Limb (tissue), 2 donors: Measurements from ENCODE around the gene TPM3.
"Not testable (repeated sequence)": the region's sequence is repeated elsewhere in the genome, so short reads cannot be mapped to it uniquely, and the experiment has no call there.

Source experiments
- DNase-seq, 2 donors: peaks; one replicate each; pipeline ENCODE4 v3.0.0-alpha.2; 2016; ENCODE audit errors: extremely low spot score in 2 of 2

TPM3 gene

GRCh38 chr1:154170547-154171222 is 21.2 kb downstream of the TPM3 start:
- DNase-seq, result no peak

- no peak for DNase-seq
Measured at GRCh38 chr1:154167461-154167860, 24.4 kb downstream of the TPM3 start.

- no peak for DNase-seq
Measured at GRCh38 chr1:154166207-154166606, 25.7 kb downstream of the TPM3 start.

GRCh38 chr1:154159554-154159953 is 32.3 kb downstream of the TPM3 start:
- no peak for DNase-seq

- DNase-seq, result no peak
Measured at GRCh38 chr1:154158307-154159125, 33.4 kb downstream of the TPM3 start.

GRCh38 chr1:154157520-154158306 is 34.2 kb downstream of the TPM3 start:
- no peak for DNase-seq

GRCh38 chr1:154155251-154155650 is 36.6 kb downstream of the TPM3 start:
- peak; percentile 13 to 39 for DNase-seq

GRCh38 chr1:154154534-154155191 is 37.2 kb downstream of the TPM3 start, which contains the start of gene NUP210L:
Gene NUP210L, minus strand, starts transcription at chr1:154155073.
- DNase-seq, result peak; percentile 10 to 72

GRCh38 chr1:154154053-154154452 is 37.8 kb downstream of the TPM3 start:
- no peak for DNase-seq

GRCh38 chr1:154151311-154151710 is 40.6 kb downstream of the TPM3 start:
- no peak for DNase-seq

- DNase-seq, result no peak
Measured at GRCh38 chr1:154148807-154149206, 43.1 kb downstream of the TPM3 start.

- DNase-seq, result not testable (repeated sequence)
Measured at GRCh38 chr1:154147505-154147904, 44.4 kb downstream of the TPM3 start.

- DNase-seq, result no peak
Measured at GRCh38 chr1:154145986-154146385, 45.9 kb downstream of the TPM3 start.

GRCh38 chr1:154142358-154142757 is 49.5 kb downstream of the TPM3 start:
- DNase-seq, result no peak

- DNase-seq, result no peak
Measured at GRCh38 chr1:154141240-154141639, 50.7 kb downstream of the TPM3 start.

GRCh38 chr1:154137888-154138287 is 54.0 kb downstream of the TPM3 start:
- DNase-seq, result no peak

GRCh38 chr1:154133256-154133655 is 58.6 kb downstream of the TPM3 start:
- DNase-seq, result no peak

GRCh38 chr1:154129391-154129970 is 62.4 kb downstream of the TPM3 start:
- no peak for DNase-seq

- not testable (repeated sequence) for DNase-seq
Measured at GRCh38 chr1:154123205-154123604, 68.7 kb downstream of the TPM3 start.

GRCh38 chr1:154117642-154118041 is 74.3 kb downstream of the TPM3 start:
- DNase-seq, result no peak

- DNase-seq, result no peak
Measured at GRCh38 chr1:154115180-154115579, 76.7 kb downstream of the TPM3 start.
